Fibroblast of the aortic adventitia (primary cell): ENCODE results near the gene TEAD2. TPM values are rescaled to one million over a fixed set of nuclear protein-coding genes. Genes with fewer than 3 reads are reported as not detected.

Experiments used
- DNase-seq: peaks from one replicate; pipeline ENCODE4 v3.0.0-alpha.2; 2010; ENCODE audit warnings: low read depth
- H3K4me3 ChIP-seq: 2 replicates; pipeline ENCODE4 v1.5.1; 2011; ENCODE audit warnings: low read depth, mild to moderate bottlenecking, control low read depth, low read length, moderate library complexity
- total RNA-seq: library from RNA; depleted of rRNA; stranded (reverse); fragments of >200 nt; gene quantifications from 2 replicates; pipeline ENCODE4 v1.2.3, GENCODE V29; 2012; ENCODE audit warnings: low replicate concordance
- TF ChIP-seq, protein P1 (sequence below): IDR thresholded peaks from 2 replicates; pipeline ENCODE4 v1.5.1; 2011; ENCODE audit warnings: mild to moderate bottlenecking, low read length, control low read depth, inconsistent platforms; ENCODE audit not compliant: insufficient read depth

Gene TEAD2
- total RNA-seq: 19.2 and 22.3 TPM in 2 replicates

DNA sequence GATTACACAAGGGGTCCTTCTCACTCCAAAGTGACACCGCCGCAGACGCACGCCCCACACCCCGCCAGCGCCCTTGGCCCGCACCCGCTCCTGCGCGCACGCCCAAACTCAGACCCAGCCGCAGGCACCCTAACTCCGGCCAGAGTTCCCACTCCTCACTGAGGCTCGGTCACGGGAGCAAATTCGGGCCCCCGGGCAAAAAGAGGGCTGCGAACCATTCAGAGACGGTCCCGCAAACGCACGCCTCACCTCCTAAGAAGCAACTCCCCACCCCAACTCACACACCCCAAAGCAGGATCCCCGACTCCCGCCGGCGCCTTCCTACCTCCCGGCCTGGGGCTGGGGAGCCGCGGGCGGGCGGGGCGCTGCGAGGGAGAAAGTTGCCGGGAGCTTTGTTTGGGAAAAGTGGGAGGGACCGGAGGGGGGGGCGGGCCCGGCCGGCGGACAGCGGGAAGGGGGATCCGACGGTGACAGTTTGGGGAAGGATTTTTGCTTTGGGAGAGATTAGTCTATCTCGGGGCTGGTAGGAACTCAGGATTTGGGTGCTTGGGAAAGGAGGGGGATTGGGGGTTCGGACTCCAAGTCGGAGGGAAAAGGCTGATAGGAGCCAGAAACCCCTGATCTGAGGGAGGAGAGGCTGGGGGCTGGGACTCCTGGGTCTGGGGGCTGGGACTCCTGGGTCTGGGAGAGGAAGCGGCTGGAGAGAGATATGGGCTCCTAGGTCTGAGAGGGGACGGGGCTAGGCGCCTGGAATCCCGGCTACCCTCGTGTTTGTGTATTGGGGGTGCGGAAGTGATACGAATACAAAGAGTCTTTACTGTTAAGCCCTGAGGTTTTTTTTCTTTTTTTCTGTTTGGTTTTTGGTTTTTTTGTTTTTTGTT is at the start of gene TEAD2:
TSS of gene TEAD2 (minus strand) at position 369 of the 881 bp plus-strand sequence. CDS start 2,341 bp downstream, outside the sequence.
- peak within 1 kb of the TSS; percentile 88 for H3K4me3 ChIP-seq
- DNase-seq: peak; percentile 31
- TF ChIP-seq, protein P1, sequence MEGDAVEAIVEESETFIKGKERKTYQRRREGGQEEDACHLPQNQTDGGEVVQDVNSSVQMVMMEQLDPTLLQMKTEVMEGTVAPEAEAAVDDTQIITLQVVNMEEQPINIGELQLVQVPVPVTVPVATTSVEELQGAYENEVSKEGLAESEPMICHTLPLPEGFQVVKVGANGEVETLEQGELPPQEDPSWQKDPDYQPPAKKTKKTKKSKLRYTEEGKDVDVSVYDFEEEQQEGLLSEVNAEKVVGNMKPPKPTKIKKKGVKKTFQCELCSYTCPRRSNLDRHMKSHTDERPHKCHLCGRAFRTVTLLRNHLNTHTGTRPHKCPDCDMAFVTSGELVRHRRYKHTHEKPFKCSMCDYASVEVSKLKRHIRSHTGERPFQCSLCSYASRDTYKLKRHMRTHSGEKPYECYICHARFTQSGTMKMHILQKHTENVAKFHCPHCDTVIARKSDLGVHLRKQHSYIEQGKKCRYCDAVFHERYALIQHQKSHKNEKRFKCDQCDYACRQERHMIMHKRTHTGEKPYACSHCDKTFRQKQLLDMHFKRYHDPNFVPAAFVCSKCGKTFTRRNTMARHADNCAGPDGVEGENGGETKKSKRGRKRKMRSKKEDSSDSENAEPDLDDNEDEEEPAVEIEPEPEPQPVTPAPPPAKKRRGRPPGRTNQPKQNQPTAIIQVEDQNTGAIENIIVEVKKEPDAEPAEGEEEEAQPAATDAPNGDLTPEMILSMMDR: no peak

DNA sequence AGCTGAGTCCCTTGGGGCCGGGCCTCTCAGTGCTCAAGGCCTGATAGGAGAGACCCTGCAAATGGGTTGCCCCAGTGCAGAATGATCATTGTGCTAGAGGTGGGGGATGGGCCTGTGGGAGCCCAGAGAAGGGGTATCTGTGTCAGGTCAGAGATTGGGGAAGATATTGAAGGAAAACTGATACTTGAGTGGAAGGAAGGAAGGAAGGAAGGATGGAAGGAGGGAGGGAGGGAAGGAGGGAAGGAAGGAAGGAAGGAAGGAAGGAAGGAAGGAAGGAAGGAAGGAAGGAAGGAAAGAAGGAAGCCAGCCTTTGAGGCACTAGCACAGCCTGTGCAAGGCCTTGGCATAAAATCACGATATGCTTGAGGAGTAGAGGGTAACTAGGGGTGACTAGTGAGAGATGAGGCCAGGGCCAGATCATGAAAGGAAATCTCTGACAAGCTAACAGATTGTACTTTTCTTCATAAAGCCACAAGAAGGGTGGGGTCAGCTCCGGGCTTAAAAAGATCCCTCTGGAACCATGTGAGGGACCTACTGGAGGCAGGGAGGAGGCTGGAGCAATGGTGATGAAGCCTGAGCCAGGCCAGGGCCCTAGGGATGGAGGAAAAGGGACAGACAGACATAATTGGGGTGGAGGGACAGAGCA is 49.6 kb upstream of the TEAD2 start:
- no peak for DNase-seq
- TF ChIP-seq, protein P1: no peak
- H3K4me3 ChIP-seq: no peak overlapping the region

DNA sequence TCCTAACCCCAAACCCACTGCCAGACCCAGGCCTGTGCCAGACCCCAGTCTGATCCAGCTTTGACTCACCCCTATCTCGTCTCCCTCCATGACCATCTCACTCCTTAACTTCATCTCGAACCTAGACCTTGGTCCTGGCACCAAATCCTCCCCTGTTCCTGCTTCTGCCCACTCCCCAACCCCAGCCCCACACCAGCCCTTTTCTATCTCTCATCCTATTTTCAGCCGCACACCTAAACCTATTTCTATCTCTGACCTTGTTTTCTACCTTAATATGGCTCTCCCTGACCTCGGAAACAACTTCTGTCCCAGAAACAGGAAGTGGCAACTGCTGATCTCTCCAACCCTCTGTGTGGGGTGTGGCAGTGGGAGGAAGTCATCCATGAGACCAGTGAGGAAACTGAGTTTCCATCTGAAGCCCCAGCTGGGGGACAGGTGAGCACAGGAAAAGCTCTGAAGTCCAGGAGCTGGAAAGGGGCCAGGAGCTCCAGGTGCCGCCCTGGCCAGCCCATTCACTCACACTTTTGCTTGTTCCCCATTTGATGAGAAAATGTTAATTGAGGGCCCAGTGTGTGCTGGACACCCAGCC is 47.3 kb upstream of the TEAD2 start:
- TF ChIP-seq, protein P1: no peak
- DNase-seq: no peak
- H3K4me3 ChIP-seq: no peak overlapping the region

DNA sequence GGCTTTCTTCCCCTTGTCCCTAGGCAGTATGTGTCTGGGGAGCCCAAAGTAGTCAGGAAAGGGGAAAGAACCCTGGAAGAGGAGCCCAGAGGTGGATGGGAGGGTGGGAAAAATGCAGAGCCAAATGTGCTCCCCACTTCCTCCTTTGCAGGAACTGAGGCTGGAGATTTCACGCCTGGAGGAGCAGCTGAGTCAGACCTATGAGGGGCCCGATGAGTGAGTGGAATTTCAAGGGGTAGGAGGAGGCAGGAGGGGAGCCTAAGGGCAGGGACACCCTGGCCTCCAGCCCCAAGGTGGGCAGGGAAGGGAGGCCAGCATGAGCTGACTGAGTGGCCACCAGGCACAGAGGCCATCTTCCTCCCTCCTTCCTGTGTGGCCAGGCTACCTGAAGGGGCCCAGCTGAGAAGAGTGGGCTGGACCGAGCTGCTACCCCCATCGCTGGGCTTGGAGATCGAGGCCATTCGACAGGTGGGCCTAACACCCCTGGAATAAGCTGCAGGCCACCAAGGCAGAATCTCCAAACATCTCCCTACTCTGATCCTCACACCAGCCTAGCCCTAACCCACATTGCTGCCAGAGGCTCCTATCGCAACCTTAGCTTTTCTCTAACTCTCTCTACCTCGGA is 46.7 kb upstream of the TEAD2 start:
- no peak for DNase-seq
- TF ChIP-seq, protein P1: no peak
- H3K4me3 ChIP-seq: no peak overlapping the region

DNA sequence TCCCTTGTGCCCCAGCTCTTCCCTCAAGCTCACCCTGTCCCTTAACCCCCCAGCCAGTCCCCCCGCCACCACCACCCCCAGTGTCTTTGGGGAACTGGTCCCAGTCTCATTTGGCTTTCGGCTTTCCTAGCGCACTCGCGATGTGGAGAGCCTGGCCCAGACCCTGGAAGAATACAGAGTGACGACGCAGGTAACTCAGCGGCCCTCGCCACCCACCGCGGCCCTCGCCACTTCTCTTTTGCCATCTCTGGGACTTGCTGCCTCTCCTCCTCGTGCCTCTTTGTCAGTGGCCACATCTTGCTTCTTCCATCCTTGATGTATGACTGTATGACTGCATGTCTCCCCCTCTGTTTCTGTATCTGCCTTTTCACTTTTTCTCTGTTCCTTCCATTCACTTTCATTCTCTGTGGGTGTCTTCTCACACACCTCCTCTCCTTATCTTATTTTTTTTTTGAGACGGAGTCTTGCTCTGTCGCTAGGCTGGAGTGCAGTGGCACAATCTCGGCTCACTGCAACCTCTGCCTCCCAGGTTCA is 45.3 kb upstream of the TEAD2 start:
- TF ChIP-seq, protein P1: no peak
- H3K4me3 ChIP-seq: no peak overlapping the region
- DNase-seq: no peak

DNA sequence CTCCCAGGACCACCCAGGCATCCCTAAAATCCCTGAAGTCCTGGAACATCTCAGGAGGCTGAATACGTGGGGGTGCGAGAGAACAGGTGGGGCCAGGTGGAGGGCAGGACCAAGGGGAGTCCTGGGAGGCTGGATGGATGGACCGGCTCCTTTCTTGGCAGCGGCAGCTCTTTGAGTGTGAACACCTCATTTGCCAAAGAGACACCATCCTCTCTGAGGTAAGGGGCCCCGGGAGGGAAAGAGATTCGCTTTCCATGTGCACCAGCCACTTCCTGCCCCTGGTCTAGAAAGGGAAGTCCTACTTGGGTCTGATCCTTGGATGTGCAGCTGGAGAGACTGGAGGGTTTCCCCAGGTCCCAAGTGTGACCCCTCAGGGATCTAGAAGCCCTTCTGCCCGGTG is 44.9 kb upstream of the TEAD2 start:
- no peak for DNase-seq
- H3K4me3 ChIP-seq: no peak overlapping the region
- TF ChIP-seq, protein P1: no peak
